WTC11 (cell line): ENCODE data around the gene ITCH.

Experiments used
- ATF3 ChIP-seq: sonication (generic); formaldehyde crosslinking; conservative IDR thresholded peaks from 2 replicates; pipeline ENCODE4 v1.8.1; 2022; ENCODE audit warnings: mild to moderate bottlenecking, missing genetic modification reagents
- CTCF ChIP-seq: fragments of 200-600 bp; IDR thresholded peaks from 2 replicates; pipeline ENCODE4 v1.8.0; 2022; ENCODE audit warnings: antibody characterized with exemption
- FOXP1 ChIP-seq: sonication (generic); formaldehyde crosslinking; IDR thresholded peaks from 2 replicates; pipeline ENCODE4 v1.8.0; 2022; ENCODE audit warnings: missing genetic modification reagents, mild to moderate bottlenecking, moderate library complexity, borderline replicate concordance
- MAX ChIP-seq: sonication (generic); formaldehyde crosslinking; IDR thresholded peaks from 2 replicates; pipeline ENCODE4 v1.8.0; 2022; ENCODE audit warnings: mild to moderate bottlenecking, missing genetic modification reagents
- PREB ChIP-seq: sonication (generic); formaldehyde crosslinking; IDR thresholded peaks from 2 replicates; pipeline ENCODE4 v1.8.1; 2022; ENCODE audit warnings: mild to moderate bottlenecking, missing genetic modification reagents, moderate library complexity, borderline replicate concordance

GRCh38 chr20:34427331-34427730 is 64.3 kb downstream of the ITCH start:
- no peak for TF ChIP-seq PREB (CRISPR knock-in tag)
- TF ChIP-seq ATF3 (CRISPR knock-in tag), result no peak
- no peak for TF ChIP-seq FOXP1
- TF ChIP-seq CTCF, result no peak
- no peak for TF ChIP-seq MAX (CRISPR knock-in tag)
